NCI-H524 (cell line): ENCODE results near the gene SMG5.
"Not testable (repeated sequence)": the region's sequence is repeated elsewhere in the genome, so short reads cannot be mapped to it uniquely, and the experiment has no call there.

ENCODE experiments used
- DNase-seq, 2 experiments: peaks; one replicate each; lab custom pipeline; 2025; lab: John Stamatoyannopoulos, UW

Gene SMG5

DNA sequence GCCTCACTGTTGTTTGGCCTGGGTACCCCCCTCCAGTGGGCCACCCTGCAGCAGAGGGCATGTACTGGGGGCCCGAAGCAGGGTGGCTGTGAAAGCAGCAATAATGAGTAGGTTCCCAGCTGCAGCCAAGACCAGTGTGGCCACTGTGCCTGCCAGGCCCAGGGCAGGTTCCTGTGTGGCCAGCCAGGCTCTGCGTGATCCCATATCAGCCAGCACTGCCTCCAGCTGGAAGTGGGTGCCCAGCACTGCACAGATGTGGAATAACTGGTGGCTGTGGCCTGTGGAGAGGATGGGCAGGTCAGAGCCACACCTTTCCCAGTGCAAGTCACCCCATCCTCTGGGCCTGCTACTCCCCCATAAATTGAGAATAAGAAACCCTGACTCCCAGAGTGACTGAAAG is 38.5 kb downstream of the SMG5 start:
- no peak for DNase-seq

- no peak for DNase-seq
Measured at GRCh38 chr1:156242738-156243137, 39.9 kb downstream of the SMG5 start.

GRCh38 chr1:156241926-156242325 is 40.7 kb downstream of the SMG5 start, which contains the start of gene BGLAP:
BGLAP (plus strand) TSS chr1:156242184; CDS start chr1:156242232, 48 bp downstream.
- no peak for DNase-seq

- DNase-seq, result no peak
Measured at GRCh38 chr1:156241311-156241811, 41.3 kb downstream of the SMG5 start.

- no peak for DNase-seq
Measured at GRCh38 chr1:156238248-156238647, 44.4 kb downstream of the SMG5 start.

GRCh38 chr1:156236164-156236563 is 46.5 kb downstream of the SMG5 start:
- no peak for DNase-seq

GRCh38 chr1:156233426-156234127 is 49.0 kb downstream of the SMG5 start:
- no peak for DNase-seq

GRCh38 chr1:156232201-156232894 is 50.3 kb downstream of the SMG5 start:
- no peak for DNase-seq

GRCh38 chr1:156230473-156230837 is 52.2 kb downstream of the SMG5 start:
- no peak for DNase-seq

GRCh38 chr1:156229809-156230472 is 52.7 kb downstream of the SMG5 start:
- DNase-seq, result no peak

- DNase-seq, result no peak
Measured at GRCh38 chr1:156228501-156228900, 54.1 kb downstream of the SMG5 start.

GRCh38 chr1:156226782-156227181 is 55.8 kb downstream of the SMG5 start:
- DNase-seq, result no peak

DNA sequence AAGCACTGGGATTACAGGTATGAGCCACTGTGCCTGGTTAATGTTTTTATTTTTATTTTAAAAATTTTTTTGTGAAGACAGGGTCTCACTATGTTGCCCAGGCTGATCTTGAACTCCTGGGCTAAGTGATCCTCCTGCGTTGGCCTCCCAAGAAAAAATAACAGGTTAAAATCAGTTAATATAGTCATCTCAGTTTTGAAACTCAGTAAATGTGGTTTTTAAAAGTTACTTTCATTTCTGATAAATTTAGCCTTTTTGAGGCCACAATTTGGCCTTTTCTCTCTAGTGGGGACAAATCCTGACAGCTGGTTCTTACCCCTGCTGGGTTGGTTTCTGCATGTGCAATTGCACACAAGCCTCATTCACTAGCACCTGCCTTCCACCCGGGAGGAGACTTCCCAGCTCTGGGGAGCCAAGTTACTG is 56.5 kb downstream of the SMG5 start:
- no peak for DNase-seq

DNA sequence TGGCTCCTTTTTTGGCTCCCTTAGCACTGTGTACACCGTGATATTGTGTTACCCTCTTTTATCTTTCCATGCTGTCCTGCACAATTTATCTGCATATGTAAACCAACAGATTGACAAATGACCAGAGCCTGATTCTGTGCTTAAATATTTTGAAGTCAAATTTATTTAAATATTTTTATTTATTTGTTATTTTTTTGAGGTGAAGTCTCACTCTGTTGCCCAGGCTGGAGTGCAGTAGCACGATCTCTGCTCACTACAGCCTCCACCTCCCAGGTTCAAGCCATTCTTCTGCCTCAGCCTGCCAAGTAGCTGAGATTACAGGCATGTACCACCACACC is 57.0 kb downstream of the SMG5 start:
- no peak for DNase-seq

DNA sequence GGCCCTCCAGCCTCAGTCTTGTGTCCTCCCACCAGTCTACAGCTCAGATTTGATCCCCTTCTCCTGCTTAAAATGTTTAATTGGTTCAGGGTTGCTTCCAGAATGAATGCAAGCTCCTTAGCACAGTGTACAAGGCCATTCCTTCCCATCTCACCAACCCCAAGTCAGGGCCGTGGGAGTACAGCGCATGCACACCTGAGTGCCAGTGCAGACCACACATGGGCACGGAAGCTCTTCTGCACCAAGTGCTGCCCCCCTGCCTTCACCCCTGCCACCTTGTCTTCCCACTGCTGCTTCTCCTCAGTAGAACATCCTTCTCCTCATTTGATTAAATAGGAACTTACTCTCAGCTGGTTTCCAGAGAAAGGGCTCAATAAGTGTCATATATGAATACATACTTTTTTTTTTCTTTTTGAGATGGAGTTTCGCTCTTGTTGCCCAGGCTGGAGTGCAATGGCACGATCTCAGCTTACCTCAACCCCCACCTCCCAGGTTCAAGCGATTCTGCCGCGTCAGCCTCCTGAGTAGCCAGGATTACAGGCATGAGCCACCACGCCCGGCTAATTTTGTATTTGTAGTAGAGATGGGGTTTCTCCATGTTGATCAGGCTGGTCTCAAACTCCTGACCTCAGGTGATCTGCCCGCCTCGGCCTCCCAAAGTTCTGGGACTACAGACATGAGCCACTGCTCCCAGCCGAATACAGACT is 60.5 kb downstream of the SMG5 start:
- DNase-seq, result no peak

- DNase-seq, result no peak
Measured at GRCh38 chr1:156220226-156220625, 62.4 kb downstream of the SMG5 start.

- DNase-seq, result no peak
Measured at GRCh38 chr1:156217871-156218270, 64.8 kb downstream of the SMG5 start.

DNA sequence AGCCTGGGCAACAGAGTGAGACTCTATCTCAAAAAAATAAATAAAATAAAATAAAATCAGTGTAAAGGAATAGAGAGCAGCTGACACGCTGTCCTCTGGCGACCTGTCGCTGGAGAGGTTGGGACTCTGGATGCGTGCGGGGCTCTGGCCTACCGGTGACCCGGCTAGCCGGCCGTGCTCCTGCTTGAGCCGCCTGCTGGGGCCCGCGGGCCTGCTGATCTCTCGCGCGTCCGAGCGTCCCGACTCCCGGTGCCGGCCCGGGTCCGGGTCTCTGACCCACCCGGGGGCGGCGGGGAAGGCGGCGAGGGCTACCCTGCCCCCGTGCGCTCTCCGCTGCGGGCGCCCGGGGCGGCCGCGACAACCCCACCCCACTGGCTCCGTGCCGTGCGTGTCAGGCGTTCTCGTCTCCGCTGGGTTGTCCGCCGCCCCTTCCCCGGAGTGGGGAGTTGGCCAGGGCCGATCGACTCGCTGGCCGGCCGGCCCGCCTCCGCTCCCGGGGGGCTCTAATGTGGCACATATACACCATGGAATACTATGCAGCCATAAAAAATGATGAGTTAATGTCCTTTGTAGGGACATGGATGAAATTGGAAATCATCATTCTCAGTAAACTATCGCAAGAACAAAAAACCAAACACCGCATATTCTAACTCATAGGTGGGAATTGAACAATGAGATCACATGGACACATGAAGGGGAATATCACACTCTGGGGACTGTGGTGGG is 66.1 kb downstream of the SMG5 start:
- not testable (repeated sequence) for DNase-seq

DNA sequence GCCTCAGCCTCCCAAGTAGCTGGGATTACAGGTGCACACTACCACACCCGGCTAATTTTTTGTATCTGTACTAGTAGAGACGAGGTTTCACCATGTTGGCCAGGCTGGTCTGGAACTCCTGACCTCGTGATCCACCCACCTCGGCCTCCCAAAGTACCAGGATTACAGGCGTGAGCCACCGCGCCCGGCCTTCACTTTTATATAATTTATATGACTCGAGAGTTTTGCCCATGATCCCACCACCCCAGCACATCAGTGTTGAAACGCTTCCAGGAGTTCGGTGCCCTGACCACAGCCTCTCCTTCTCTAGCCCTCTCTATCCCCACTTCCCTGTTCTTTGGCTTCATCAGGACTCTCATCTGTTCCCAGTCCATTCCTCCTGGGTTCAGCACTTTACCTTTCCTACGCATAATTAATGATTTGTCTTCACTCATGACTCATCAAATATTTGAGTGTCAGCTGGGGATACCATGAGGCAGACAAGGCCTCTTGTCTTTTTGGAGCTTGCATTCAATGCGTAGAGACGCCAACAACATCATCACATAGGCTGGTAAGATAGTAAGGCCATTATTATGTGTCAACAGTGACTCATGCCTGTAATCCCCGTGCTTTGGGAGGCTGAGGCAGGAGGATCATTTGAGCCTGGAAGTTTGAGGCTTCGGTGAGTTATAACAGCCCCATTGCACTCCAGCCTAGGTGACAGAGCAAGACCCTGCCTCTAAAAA is 68.4 kb downstream of the SMG5 start:
- no peak for DNase-seq

- no peak for DNase-seq
Measured at GRCh38 chr1:156213644-156213966, 69.0 kb downstream of the SMG5 start.
